Retinal pigment epithelial cell (primary cell): ENCODE data around the gene CABYR.

Source experiments
- DNase-seq: peaks from one replicate; pipeline ENCODE4 v3.0.0-alpha.2; 2010; ENCODE audit warnings: low read depth
- H3K4me3 ChIP-seq: 2 replicates; pipeline ENCODE4 v1.5.1; 2011; ENCODE audit warnings: mild to moderate bottlenecking, low read length, control low read depth, moderate library complexity
- TF ChIP-seq, protein P1 (sequence below): conservative IDR thresholded peaks from 2 replicates; pipeline ENCODE4 v1.5.1; 2011; ENCODE audit warnings: low read depth, low read length, control low read depth, inconsistent platforms

CABYR gene

DNA sequence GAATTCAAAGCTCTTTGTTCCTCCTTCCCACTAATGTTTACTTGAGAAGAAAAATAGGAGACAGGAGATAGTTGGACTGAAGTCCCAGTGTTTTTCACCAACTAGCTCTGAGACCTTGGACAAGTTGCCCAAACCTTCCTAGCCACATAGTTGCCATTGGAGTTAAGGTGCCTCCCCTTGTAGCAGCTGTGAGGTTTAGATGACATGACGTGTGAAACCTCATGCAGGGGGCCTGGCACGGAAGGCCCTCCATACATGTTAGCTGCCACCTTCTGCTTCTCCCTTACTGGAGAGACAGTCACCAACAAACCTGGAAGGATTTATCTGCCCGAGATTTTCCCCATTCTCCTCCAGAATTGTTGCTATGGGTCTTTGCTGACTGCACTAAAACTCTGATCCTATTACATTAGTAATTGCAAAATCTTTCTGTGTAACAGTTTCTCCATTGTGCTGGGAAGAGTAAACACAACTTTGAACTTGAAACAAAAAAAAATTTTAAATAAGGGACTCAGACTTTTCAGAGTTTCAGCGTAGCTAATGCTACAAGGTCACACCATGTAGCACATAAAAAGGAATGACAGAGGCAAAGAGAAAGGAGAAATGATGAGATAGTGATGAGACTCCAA lies 23.8 kb upstream of the CABYR start:
- TF ChIP-seq, protein P1, sequence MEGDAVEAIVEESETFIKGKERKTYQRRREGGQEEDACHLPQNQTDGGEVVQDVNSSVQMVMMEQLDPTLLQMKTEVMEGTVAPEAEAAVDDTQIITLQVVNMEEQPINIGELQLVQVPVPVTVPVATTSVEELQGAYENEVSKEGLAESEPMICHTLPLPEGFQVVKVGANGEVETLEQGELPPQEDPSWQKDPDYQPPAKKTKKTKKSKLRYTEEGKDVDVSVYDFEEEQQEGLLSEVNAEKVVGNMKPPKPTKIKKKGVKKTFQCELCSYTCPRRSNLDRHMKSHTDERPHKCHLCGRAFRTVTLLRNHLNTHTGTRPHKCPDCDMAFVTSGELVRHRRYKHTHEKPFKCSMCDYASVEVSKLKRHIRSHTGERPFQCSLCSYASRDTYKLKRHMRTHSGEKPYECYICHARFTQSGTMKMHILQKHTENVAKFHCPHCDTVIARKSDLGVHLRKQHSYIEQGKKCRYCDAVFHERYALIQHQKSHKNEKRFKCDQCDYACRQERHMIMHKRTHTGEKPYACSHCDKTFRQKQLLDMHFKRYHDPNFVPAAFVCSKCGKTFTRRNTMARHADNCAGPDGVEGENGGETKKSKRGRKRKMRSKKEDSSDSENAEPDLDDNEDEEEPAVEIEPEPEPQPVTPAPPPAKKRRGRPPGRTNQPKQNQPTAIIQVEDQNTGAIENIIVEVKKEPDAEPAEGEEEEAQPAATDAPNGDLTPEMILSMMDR, result no peak
- H3K4me3 ChIP-seq, result no peak overlapping the region
- no peak for DNase-seq

DNA sequence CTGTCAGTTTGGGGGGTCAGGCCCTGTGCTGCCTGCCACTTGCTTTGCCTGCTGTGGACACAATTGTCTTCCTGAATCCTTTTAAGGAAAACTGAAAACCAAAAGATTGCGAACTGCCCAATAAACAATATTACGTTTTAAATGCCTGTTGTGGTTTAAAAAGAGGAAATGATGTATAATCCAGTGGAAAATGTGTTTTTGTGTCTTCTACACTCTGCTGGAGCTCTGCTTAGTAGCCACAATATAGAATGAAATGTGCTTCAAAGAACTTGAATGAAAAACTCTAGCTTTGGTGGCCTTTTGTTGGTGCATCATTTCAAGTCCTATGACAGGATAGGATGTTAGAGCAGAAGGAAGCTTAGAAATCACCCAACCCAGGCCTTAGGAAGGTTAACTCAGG lies 23.2 kb upstream of the CABYR start:
- no peak overlapping the region for H3K4me3 ChIP-seq
- TF ChIP-seq, protein P1, result no peak
- DNase-seq, result no peak

DNA sequence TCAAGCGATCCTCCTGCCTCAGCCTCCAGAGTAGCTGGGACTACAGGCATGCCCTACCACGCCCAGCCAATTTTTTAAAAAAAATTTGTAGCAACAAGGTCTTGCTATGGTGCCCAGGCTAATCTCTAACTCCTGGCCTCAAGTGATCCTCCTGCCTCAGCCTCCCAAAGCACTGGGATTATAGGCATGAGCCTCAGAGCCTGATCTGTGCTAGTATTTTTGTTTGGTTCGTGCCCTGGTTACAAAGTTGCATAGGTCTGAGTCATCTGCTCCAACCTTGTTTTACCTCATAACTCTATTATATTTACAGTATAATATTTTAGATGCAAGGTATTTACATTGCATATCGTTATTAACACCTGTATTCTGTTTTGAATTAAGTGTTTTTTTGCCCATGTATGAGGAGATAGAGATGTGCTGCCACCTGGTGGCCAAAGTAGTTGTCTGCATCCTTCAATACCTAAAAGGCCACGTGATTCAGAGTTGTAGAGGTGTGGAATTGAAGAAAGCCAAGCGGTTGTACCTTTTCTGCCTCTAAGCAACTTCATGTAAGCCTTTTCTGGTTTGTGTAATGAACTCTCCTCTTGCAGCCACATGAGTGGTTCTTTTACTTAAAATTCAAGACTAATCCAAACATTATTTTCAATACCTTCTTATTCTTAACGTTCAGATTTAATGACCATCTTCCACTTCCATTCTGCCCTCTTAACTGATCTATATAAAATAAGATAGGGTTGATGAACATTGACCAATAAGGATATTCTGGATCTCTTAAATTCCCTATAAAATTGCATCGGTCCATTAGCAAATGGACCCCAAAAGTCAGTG lies 19.9 kb upstream of the CABYR start:
- DNase-seq, result no peak
- H3K4me3 ChIP-seq, result no peak overlapping the region
- TF ChIP-seq, protein P1, result peak; percentile 75

DNA sequence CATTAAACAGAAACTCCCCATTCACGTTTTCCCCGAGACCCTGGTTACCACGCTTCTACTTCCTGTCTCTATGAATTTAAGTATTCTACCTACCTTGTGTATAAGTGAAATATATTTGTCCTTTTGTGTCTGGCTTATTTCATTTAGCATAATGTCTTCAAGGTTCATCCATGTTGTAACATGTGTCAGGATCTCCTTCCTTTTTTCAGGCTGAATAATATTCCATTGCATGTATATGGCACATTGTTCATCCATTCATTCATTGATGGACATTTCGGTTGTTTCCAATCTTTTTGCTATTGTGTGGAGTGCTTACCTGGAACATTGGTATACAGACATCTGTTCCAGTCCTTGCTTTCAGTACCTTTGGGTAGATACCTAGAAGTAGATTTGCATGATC lies 18.2 kb upstream of the CABYR start:
- TF ChIP-seq, protein P1, result no peak
- H3K4me3 ChIP-seq, result no peak overlapping the region
- no peak for DNase-seq

DNA sequence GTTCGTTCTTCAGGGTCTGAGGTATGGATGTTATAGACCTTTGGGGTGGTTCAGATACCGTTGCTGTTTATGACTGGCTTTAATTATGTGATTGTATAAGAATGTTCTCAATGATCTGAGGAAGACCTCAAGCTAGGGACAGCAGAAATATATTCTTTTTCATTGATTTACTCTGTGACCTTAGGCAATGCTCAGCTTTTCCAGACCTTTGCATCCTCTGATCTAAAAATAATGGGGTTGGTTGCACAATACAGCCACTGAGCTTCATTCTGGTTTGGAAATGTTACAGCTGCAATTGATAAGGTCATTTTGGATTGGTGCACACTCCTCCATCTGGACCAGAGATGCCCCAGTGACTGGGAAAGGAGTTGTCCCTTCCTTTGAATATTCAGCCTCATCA lies 17.2 kb upstream of the CABYR start:
- TF ChIP-seq, protein P1, result no peak
- no peak overlapping the region for H3K4me3 ChIP-seq
- DNase-seq, result no peak

DNA sequence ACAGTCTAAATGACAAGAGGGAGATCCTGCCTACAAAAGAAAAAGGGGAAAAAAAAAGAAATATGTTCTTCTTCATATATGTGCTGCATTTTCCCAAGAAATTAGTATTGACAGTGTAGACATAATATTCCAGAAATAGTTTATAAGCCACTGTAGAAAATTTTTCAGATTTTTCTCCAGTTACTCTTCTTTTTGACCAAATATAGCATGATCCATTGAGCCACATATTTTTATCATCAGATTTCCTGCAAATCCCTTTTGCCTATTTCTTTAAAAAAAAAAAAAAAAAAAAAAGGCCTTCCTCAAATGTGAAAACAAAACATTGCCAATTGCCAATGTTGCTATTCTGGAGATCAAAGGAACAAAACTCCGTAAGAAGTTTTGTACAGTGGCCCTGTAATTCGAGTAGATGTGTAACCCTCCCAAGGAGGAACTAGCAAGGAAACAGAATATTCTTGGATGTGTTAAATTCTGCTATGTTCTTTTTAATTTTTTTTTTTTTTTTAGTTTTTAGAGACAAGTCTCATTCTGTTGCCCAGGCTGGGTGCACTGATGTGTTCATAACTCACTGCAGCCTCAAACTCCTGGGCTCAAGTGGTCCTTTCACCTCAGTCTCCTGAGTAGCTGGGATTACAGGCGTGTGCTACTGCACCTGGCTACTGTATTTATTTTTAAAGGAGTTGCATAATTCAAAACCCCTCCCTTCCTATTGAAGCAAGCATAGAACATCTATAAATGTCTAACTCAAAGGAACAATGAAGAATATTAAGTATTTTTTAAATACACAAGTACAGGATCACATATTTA lies 12.5 kb upstream of the CABYR start:
- no peak for DNase-seq
- TF ChIP-seq, protein P1, result no peak
- no peak overlapping the region for H3K4me3 ChIP-seq
